Stimulated activated naive CD8-positive, alpha-beta T cell treated with anti-CD3 and anti-CD28 coated beads, Interleukin-15, Interleukin-2, amounts not matched to agents 100 ng/mL and 50 ng/mL, for 24 hours (primary cell): Measurements from ENCODE around the gene DGUOK.
"Not testable (repeated sequence)": the region's sequence is repeated elsewhere in the genome, so short reads cannot be mapped to it uniquely, and the experiment has no call there.

ENCODE experiments used
- H3K27ac Mint-ChIP-seq: one replicate; pipeline ENCODE4 v1.8.0; 2021; ENCODE audit warnings: mild to moderate bottlenecking, mixed read lengths
- H3K27me3 Mint-ChIP-seq: one replicate; pipeline ENCODE4 v1.8.0; 2021; ENCODE audit warnings: mixed read lengths
- H3K36me3 Mint-ChIP-seq: one replicate; pipeline ENCODE4 v1.8.0; 2021; ENCODE audit warnings: low read depth, mixed read lengths
- H3K4me1 Mint-ChIP-seq: one replicate; pipeline ENCODE4 v1.8.0; 2021; ENCODE audit warnings: low read depth, mixed read lengths
- H3K4me3 Mint-ChIP-seq: one replicate; pipeline ENCODE4 v1.8.0; 2021; ENCODE audit warnings: mild to moderate bottlenecking, mixed read lengths
- H3K9me3 Mint-ChIP-seq: one replicate; pipeline ENCODE4 v1.8.0; 2021; ENCODE audit warnings: mixed read lengths

Gene DGUOK

DNA sequence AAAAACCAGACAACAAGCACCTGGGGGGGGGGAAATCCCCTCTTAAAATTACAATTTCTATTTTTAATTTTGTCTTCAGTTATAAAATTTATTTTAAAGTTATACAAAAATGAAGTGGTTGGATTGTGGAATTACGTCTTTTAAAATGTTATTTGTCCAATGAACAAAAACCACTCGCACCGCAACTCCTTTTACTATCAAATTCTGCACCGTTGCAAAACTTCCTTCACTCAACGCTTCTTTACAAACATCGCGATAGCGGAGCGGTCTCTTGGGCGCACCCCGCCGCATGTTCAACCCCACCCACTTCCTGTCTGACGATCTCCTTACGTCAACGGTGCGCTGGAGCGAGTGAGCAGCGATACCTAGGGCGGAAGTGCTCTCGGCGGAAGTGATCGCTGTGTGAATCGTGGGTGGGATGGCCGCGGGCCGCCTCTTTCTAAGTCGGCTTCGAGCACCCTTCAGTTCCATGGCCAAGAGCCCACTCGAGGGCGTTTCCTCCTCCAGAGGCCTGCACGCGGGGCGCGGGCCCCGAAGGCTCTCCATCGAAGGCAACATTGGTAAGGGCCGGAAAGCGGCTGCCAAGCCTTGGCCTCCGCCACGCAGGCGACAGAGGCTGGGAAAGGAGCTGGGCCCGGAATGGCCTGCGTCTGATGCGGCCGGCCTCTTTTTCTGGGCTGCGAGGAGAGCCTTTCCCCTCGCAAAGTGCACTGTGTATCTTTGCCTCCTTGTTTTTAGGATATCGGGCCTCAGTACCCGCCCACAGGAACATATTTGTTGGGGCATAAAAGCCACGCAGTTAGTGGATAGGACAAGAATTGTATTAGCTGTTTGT lies at the start of gene DGUOK:
Gene DGUOK (plus strand): TSS at position 388 of the 835 bp plus-strand sequence. CDS start 31 bp downstream, at position 419.
- Mint-ChIP-seq H3K27ac (peak within 1 kb of the TSS; percentile 94), H3K4me3 (peak within 1 kb of the TSS; percentile 92), H3K9me3 (no peaks in the 10 kb centered on the region), H3K27me3 (no peaks in the 10 kb centered on the region), H3K36me3 (peaks cover 23% of the 10 kb centered on the region), H3K4me1 (peaks cover 65% of the 10 kb centered on the region)

DNA sequence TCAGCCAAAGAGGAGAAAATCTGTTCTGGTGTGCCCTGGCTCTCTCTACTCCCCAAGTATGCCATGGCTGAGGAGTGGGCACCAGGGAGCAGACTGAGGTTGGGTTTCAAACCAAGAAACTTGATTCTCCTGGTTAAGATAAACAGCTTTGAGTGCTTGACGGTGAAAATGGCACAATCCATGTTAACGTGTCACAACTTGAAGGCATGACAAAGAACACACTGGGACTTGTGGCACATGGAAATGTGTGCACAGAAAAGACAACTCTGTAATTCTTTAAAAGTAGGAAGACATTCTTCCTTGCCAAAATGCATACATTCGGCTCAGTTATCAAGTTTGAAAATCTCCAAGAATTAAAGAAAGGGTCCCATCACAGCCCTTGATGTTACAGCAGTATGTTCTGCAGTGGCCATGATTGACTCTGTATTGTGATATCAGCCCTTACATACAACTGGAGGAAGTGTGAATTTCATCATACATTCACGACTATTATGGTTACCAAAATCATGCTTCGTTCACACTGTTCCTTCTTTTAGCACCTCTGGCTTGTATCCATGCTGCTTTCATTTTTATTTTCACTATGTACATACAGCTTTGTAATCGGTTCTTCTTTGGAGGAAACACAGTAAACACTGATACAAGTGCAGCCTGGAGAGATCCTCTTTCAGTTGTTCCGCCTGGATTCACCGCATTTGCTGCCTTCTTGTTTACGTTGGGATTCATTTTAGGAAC lies 49.4 kb upstream of the DGUOK start:
- Mint-ChIP-seq H3K4me1 (no peaks in the 10 kb centered on the region), H3K9me3 (no peaks in the 10 kb centered on the region), H3K36me3 (peaks cover 5% of the 10 kb centered on the region), H3K27me3 (no peaks in the 10 kb centered on the region), H3K27ac (no peak overlapping the region), H3K4me3 (no peak overlapping the region)

DNA sequence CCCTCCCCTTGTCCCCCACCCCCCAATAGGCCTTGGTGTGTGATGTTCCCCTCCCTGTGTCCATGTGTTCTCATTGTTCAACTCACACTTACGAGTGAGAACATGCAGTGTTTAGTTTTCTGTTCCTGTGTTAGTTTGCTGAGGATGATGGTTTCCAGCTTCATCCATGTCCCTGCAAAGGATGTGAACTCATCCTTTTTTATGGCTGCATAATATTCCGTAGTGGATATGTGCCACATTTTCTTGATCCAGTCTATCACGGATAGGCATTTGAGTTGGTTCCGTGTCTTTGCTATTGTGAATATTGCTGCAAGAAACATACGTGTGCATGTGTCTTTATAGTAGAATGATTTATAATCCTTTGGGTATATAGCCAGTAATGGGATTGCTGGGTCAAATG lies 48.7 kb upstream of the DGUOK start:
- H3K27me3 Mint-ChIP-seq, H3K4me3 Mint-ChIP-seq, H3K4me1 Mint-ChIP-seq, H3K9me3 Mint-ChIP-seq, H3K36me3 Mint-ChIP-seq, H3K27ac Mint-ChIP-seq: not testable (repeated sequence)

DNA sequence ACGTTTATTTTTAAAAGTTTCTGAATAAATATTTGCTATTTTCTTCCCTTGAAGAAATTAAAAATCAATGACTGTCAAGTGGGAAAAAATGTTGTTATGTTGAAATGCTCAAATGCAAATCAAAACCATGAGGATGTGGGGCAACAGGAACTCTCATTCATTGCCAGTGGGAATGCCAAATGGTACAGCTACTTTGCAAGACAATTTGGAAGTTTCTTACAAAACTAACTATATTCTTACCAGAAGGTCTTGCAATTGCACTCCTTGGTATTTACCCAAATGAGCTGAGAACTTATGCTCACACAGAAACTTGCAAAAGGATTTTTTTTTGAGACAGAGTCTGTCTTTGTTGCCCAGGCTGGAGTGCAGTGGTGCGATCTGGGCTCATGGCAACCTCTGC lies 41.3 kb upstream of the DGUOK start:
- Mint-ChIP-seq H3K4me1 (peaks cover 30% of the 10 kb centered on the region), H3K9me3 (peaks cover 4% of the 10 kb centered on the region), H3K27ac (no peak overlapping the region), H3K4me3 (no peak overlapping the region), H3K27me3 (peaks cover 4% of the 10 kb centered on the region), H3K36me3 (no peaks in the 10 kb centered on the region)

DNA sequence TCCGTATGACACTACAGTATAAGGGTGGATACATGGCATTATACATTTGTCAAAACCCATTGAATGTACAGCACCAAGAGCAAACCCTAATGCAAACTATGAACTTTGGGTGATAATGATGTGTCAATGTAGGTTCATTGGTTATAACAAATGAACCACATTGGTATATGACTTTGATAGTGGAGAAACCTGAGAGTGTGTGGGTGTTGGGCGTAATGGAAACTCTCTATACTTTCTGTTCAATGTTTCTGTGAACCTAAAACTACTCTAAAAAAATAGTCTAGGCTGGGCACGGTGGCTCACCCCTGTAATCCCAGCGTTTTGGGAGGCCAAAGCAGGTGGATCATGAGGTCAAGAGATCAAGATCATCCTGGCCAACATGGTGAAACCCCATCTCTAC lies 40.3 kb upstream of the DGUOK start:
- Mint-ChIP-seq H3K27ac (peak overlapping the region; percentile 90), H3K4me3 (peak overlapping the region; percentile 56), H3K27me3 (peaks cover 4% of the 10 kb centered on the region), H3K9me3 (peaks cover 4% of the 10 kb centered on the region), H3K36me3 (no peaks in the 10 kb centered on the region), H3K4me1 (peaks cover 30% of the 10 kb centered on the region)

DNA sequence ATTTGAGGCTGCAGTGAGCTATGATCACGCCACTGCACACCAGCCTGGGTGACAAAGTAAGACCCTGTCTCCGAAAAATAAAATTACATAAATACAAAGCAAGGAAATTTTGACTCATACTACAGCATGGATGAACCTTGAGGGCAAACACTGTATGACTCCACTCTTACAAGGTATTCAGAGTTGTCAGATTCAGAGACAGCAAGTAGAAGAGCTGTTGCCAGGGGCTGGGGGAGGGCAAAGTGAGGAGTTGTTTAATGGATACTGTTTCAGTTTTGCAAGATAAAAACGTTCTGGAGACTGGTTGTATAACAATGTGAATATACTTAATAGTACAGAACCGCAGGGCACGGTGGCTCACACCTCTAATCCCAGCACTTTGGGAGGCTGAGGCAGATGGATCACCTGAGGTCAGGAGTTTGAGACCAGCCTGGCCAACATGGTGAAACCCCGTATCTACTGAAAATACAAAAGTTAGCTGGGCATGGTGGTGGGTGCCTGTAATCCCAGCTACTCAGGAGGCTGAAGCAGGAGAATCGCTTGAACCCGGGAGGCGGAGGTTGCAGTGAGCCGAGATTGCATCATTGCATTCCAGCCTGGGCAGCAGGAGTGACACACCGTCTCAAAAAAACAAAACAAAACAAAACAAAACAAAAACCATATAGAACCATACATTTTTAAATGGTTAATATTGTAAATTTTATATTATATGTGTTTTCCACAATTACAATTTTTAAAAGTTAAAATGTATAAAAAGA lies 38.9 kb upstream of the DGUOK start:
- H3K9me3 Mint-ChIP-seq, H3K27me3 Mint-ChIP-seq, H3K4me3 Mint-ChIP-seq, H3K36me3 Mint-ChIP-seq: not testable (repeated sequence)
- Mint-ChIP-seq H3K27ac (peak overlapping the region; percentile 16), H3K4me1 (peaks cover 30% of the 10 kb centered on the region)

DNA sequence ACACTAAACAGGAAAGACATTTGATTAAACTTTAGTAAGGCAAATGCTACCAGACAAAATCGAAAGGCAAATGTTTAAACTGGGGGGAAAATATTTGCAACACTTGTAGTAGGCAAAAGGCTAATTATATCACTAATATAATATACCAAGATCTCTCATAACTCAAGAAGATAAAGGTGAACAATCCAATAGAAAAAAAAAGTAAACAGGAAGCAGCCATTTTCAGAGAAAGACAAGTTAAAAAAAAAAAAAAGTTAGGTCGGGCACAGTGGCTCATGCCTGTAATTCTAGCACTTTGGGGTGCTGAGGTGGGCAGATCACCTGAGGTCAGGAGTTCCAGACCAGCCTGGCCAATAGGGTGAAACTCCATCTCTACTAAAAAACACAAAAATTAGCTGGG lies 38.3 kb upstream of the DGUOK start:
- no peak overlapping the region for H3K4me3 Mint-ChIP-seq
- H3K36me3 Mint-ChIP-seq: no peaks in the 10 kb centered on the region
- H3K4me1 Mint-ChIP-seq: peaks cover 30% of the 10 kb centered on the region
- peaks cover 4% of the 10 kb centered on the region for H3K9me3 Mint-ChIP-seq
- H3K27me3 Mint-ChIP-seq: peaks cover 4% of the 10 kb centered on the region
- peak overlapping the region; percentile 58 for H3K27ac Mint-ChIP-seq

DNA sequence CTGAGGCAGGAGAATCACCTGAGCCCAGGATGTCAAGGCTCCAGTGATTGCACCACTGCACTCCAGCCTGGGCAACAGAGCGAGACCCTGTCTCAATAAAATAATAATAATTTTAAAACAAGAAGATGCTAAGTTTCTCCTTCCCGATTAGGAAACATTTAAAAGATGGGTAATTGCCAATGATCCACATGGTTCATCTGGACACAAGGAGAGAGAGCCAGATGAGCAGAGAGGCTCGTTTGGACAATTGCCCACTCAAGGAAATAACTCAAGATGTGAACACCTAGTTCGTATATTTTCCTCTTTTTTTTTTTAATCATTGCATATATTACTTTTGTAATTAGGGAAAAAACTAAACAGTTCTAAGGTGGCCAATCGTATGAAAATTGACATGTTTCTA lies 37.5 kb upstream of the DGUOK start:
- H3K4me1 Mint-ChIP-seq: peaks cover 30% of the 10 kb centered on the region
- H3K9me3 Mint-ChIP-seq: peaks cover 4% of the 10 kb centered on the region
- H3K27ac Mint-ChIP-seq: no peak overlapping the region
- H3K36me3 Mint-ChIP-seq: no peaks in the 10 kb centered on the region
- peaks cover 4% of the 10 kb centered on the region for H3K27me3 Mint-ChIP-seq
- no peak overlapping the region for H3K4me3 Mint-ChIP-seq

DNA sequence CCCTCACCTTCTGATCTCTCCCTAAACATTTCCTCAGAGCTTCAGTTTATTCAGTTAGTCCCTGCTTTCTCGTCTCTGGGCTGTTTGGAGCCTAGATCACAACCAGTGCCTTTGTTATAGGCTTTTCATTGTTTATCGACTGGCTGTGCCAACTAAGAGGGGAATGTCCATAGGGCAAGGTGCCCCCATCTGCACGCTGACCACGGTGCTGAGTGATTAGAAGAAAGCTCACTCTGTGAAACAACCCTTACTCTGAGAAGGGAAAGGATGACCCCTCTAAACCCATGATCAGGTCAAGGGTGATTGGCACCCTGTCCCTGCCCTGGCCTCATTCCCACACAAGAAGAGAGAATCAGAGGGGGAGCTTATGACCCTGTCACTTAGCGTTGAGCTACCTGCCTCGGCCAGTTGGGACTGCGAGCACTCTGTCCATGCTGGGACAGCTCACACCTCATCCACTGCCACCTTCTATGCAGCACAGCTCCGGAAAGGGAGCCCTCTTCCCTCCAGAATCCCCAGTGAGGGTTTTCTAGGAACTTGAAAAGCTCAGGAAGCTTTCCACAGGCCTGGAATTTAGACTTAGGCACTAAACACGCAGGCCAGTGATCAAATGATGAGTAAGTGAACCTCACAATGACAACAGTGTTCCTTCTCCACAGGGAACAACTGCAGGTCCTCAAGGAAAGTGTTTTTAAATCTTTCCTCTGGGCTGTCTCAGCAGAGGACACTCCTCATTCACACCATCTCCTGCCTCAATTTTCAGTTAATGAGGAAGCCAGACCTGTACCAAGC lies 36.2 kb upstream of the DGUOK start:
- H3K4me1 Mint-ChIP-seq: peaks cover 38% of the 10 kb centered on the region
- H3K4me3 Mint-ChIP-seq: no peak overlapping the region
- H3K9me3 Mint-ChIP-seq: peaks cover 4% of the 10 kb centered on the region
- H3K36me3 Mint-ChIP-seq: no peaks in the 10 kb centered on the region
- H3K27me3 Mint-ChIP-seq: no peaks in the 10 kb centered on the region
- H3K27ac Mint-ChIP-seq: no peak overlapping the region

DNA sequence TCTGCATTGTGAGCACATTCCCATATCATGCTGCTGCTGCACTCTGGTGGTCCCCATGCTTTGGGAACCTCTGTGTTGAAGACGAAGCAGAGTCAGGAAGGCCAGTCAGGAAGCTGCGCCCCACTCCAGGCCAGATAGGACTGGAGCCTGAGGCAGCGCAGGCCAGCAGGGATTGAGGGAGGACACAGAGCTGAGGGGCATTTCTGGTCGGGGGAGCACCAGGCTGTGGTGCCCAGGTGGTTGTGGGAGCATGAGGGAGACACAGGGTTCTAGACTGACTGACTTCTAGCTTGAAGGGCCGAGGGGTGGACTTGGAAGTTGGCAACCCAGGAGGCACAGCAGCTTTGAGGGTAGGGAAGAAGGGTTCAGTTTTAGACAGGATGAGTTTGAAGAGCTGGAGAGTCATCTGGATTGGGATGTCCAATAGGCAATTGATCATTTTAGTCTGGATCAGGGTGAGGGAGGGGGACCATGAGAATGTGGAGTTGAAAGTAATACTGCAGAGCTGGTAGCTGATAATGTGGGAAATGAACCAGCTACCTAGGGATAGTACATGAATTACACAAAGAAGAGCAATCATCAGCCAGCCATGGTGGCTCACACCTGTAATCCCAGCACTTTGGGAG lies 35.3 kb upstream of the DGUOK start:
- Mint-ChIP-seq H3K9me3 (peaks cover 4% of the 10 kb centered on the region), H3K36me3 (no peaks in the 10 kb centered on the region), H3K4me3 (no peak overlapping the region), H3K4me1 (peaks cover 38% of the 10 kb centered on the region), H3K27ac (no peak overlapping the region), H3K27me3 (no peaks in the 10 kb centered on the region)

DNA sequence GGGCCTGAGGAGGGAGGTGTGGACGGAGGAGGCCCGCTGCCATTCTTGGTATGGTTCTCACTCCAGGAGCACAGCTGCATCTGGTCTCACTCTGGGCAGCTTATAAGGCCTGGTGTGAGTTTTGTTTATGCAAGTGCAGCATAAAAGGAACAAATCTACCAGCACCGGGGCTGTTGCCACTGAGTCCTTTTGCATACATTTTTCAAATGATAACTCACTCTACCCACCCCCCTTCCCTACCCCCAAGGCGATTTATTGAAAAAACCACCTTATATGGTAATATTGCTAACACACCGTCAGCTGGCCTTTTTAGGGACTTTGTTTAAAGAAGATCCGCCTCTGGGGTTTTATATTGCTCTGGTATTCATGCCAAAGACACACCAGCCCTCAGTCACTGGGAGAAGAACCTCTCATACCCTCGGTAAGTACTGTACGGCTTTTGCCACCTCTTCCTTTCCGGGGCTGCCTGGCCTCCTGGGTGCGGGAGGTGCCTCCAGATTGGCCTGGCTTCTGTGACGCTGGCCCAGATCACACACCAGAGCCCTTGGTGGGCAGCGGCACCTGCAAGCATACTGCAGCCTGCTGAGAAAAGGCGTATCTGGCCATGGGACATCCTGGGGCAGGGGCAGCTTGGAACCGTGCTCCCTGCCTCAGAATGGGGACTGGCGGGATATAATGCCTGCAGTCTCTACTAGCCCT lies 33.9 kb upstream of the DGUOK start, which contains the start of gene ACTG2:
Gene ACTG2 (plus strand): TSS at position 378 of the 699 bp plus-strand sequence. CDS start 8,304 bp downstream, outside the sequence.
- Mint-ChIP-seq H3K27me3 (no peaks in the 10 kb centered on the region), H3K9me3 (no peaks in the 10 kb centered on the region), H3K4me1 (peaks cover 38% of the 10 kb centered on the region), H3K27ac (peak within 1 kb of the TSS; percentile 2), H3K36me3 (no peaks in the 10 kb centered on the region), H3K4me3 (no peak within 1 kb of the TSS)

DNA sequence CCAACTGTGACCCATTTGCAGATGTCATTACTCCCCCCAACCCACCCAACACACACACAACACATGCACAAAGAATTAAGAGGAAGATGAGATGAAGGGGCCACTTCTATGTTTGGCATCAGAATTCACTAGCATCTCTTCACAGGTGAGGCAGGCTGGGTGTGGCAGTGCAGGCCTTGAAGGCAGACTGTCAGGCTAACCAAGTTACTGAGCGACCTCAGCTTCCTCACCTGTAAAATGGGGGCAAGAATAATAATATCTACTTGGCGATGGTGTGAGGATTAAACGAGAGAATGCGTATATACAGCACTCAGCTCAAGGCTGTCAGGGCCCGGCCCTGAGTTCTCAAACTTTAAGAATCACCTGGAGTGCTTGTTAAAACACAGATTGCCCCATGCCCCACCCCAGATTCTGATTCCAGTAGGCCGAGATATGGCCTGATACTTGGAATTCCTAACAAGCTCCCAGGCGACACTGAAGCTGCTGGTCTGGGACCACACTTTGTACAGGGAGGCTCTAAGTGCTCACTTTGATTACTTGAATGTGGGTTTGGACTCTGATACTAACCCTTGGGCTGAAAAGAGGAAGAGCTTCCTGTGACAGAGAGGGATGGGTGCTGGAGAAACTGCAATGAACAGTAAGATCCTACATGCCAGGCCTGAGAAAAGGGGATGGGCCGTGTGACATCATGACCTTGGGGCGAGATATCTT lies 32.8 kb upstream of the DGUOK start:
- no peaks in the 10 kb centered on the region for H3K9me3 Mint-ChIP-seq
- peak overlapping the region; percentile 2 for H3K27ac Mint-ChIP-seq
- H3K4me3 Mint-ChIP-seq: no peak overlapping the region
- H3K36me3 Mint-ChIP-seq: no peaks in the 10 kb centered on the region
- H3K27me3 Mint-ChIP-seq: no peaks in the 10 kb centered on the region
- peaks cover 32% of the 10 kb centered on the region for H3K4me1 Mint-ChIP-seq

DNA sequence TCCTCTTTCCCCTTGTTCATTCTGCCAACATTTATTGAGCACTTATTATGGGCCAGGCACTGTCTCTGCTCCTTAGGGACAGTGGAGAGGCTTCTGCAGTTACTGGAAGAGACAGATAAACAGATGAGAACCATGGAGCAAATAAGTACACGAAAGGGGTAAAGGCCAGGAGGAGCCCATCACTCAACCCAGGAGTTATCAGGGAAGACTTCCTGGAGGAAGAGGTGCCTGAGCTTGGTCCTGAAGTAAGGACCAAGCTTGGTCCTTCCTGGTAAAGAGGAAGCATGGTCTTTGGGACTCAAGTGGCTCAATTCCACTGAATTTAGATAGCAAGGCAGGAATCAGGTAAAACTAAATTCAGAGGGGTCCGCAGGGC lies 32.2 kb upstream of the DGUOK start:
- H3K36me3 Mint-ChIP-seq: no peaks in the 10 kb centered on the region
- H3K27me3 Mint-ChIP-seq: no peaks in the 10 kb centered on the region
- no peak overlapping the region for H3K4me3 Mint-ChIP-seq
- peaks cover 32% of the 10 kb centered on the region for H3K4me1 Mint-ChIP-seq
- no peaks in the 10 kb centered on the region for H3K9me3 Mint-ChIP-seq
- no peak overlapping the region for H3K27ac Mint-ChIP-seq
